Endothelial cell of umbilical vein (primary cell): Measurements from ENCODE around the gene RPS18. TPM values are rescaled to one million over a fixed set of nuclear protein-coding genes. Genes with fewer than 3 reads are reported as not detected.

Experiments used
- BruUV-seq: library from RNA; stranded (reverse); fragments of 400-500 nt; replicated peaks from 2 replicates; lab custom pipeline; 2021; lab: Mats Ljungman, UMichigan
- CTCF ChIA-PET: fragments of 300-600, 350-600 bp; sonication (Branson Sonifier 250); formaldehyde crosslinking; loops from one replicate; lab custom pipeline; 2021; ENCODE audit warnings: antibody characterized with exemption, inconsistent platforms; lab: Charles Lee
- POLR2A ChIA-PET: fragments of 300-600, 350-600 bp; sonication (Branson Sonifier 250); formaldehyde crosslinking; loops from one replicate; lab custom pipeline; 2021; ENCODE audit warnings: antibody characterized with exemption, inconsistent platforms; lab: Charles Lee
- DNase-seq: peaks from one replicate; pipeline ENCODE4 v3.0.0-alpha.2; 2011; ENCODE audit warnings: low read depth, low spot score
- FAIRE-seq: peaks from 2 replicates; lab custom pipeline; 2011; peaks lifted over from hg19 to GRCh38; lab: Jason Lieb, UNC
- H2AFZ ChIP-seq: 2 replicates; pipeline ENCODE4 v1.6.0; 2012; ENCODE audit warnings: low read depth, low read length, control low read depth, inconsistent platforms
- H3K27ac ChIP-seq: 2 replicates; pipeline ENCODE4 v1.5.1; 2011; ENCODE audit warnings: low read depth, mild to moderate bottlenecking, control low read depth, low read length, moderate library complexity; ENCODE audit not compliant: insufficient read depth
- H3K27me3 ChIP-seq, 2 experiments: 2 replicates each; pipeline versions ENCODE4 v1.6.0 to v1.6.1; 2011; ENCODE audit warnings: low read length in 2 of 2, mixed read lengths in 1 of 2; ENCODE audit not compliant: control insufficient read depth in 2 of 2, insufficient read depth in 2 of 2
- H3K36me3 ChIP-seq, 2 experiments: 2 replicates in 1 of 2; 3 replicates in 1 of 2; pipeline ENCODE4 v1.5.1; 2011; ENCODE audit warnings: low read length in 2 of 2, mild to moderate bottlenecking in 1 of 2, moderate library complexity in 1 of 2; ENCODE audit not compliant: control insufficient read depth in 2 of 2, insufficient read depth in 2 of 2; ENCODE audit errors: extremely low read depth in 1 of 2
- H3K4me1 ChIP-seq: 3 replicates; pipeline ENCODE4 v1.5.1; 2011; ENCODE audit warnings: mild to moderate bottlenecking, low read length; ENCODE audit not compliant: control insufficient read depth, insufficient read depth; ENCODE audit errors: extremely low read depth
- H3K4me2 ChIP-seq: 2 replicates; pipeline ENCODE4 v1.6.1; 2011; ENCODE audit warnings: low read length, control low read depth, mixed read lengths; ENCODE audit not compliant: insufficient read depth
- H3K4me3 ChIP-seq, 3 experiments: fragments of 200-600 bp in 1 of 3; sonication (generic), shearing (Covaris generic) in 1 of 3; replicated peaks in 1 of 3; 2 replicates each; pipeline ENCODE4 v1.5.1; 2011 to 2016; ENCODE audit warnings: control low read depth in 3 of 3, low read length in 3 of 3, mild to moderate bottlenecking in 2 of 3, inconsistent platforms in 1 of 3, low read depth in 1 of 3, moderate library complexity in 1 of 3; ENCODE audit not compliant: insufficient read depth in 1 of 3
- H3K79me2 ChIP-seq: 2 replicates; pipeline ENCODE4 v1.6.0; 2012; ENCODE audit warnings: low read length, inconsistent platforms; ENCODE audit not compliant: control insufficient read depth, insufficient read depth
- H3K9ac ChIP-seq: replicated peaks from 2 replicates; pipeline ENCODE3; 2011; ENCODE audit warnings: low read length, control low read depth; ENCODE audit not compliant: insufficient read depth; ENCODE audit errors: extremely low read depth
- H3K9me1 ChIP-seq: replicated peaks from 3 replicates; pipeline ENCODE4 v1.6.0; 2011; ENCODE audit warnings: mild to moderate bottlenecking, low read length; ENCODE audit not compliant: control insufficient read depth, insufficient read depth; ENCODE audit errors: extremely low read depth
- H3K9me3 ChIP-seq: replicated peaks from 2 replicates; pipeline ENCODE4 v1.5.1; 2012; ENCODE audit warnings: low read length, inconsistent platforms; ENCODE audit not compliant: control insufficient read depth, insufficient read depth
- H4K20me1 ChIP-seq: replicated peaks from 2 replicates; pipeline ENCODE3; 2011; ENCODE audit warnings: mild to moderate bottlenecking, low read length; ENCODE audit not compliant: control insufficient read depth, insufficient read depth; ENCODE audit errors: extremely low read depth
- CTCF ChIP-seq, 2 donors: IDR thresholded peaks; 1 replicate in 1 of 2; 2 replicates in 1 of 2; pipeline ENCODE4 v1.5.1; 2011; ENCODE audit warnings: low read length in 2 of 2, mild to moderate bottlenecking in 2 of 2, moderate library complexity in 2 of 2, control low read depth in 1 of 2, inconsistent platforms in 1 of 2, low read depth in 1 of 2; ENCODE audit not compliant: insufficient read depth in 1 of 2; ENCODE audit errors: extremely low read depth in 1 of 2
- EZH2 ChIP-seq: IDR thresholded peaks from 2 replicates; pipeline ENCODE4 v1.6.1; 2012; ENCODE audit warnings: borderline replicate concordance, low read depth, mild to moderate bottlenecking, moderate library complexity, low read length, inconsistent platforms; ENCODE audit not compliant: severe bottlenecking
- FOS ChIP-seq: IDR thresholded peaks from 2 replicates; pipeline ENCODE4 v1.6.1; 2011; ENCODE audit warnings: mild to moderate bottlenecking, low read length, moderate library complexity, borderline replicate concordance; ENCODE audit not compliant: insufficient read depth
- GATA2 ChIP-seq: IDR thresholded peaks from 2 replicates; pipeline ENCODE4 v1.7.0; 2011; ENCODE audit warnings: low read depth, mild to moderate bottlenecking, moderate library complexity, mixed read lengths, low read length; ENCODE audit not compliant: insufficient read length, insufficient read depth
- JUN ChIP-seq: IDR thresholded peaks from 2 replicates; pipeline ENCODE4 v1.6.1; 2011; ENCODE audit warnings: borderline replicate concordance, low read depth; ENCODE audit not compliant: insufficient read length, insufficient read depth
- MAX ChIP-seq: IDR thresholded peaks from 2 replicates; pipeline ENCODE4 v1.6.1; 2011; ENCODE audit not compliant: insufficient read depth, insufficient read length
- MYC ChIP-seq: IDR thresholded peaks from one replicate; pipeline ENCODE4 v1.6.1; 2011; ENCODE audit warnings: mild to moderate bottlenecking, low read depth, low read length
- POLR2A ChIP-seq: IDR thresholded peaks from 2 replicates; pipeline ENCODE4 v1.6.1; 2012; ENCODE audit warnings: low read depth, mild to moderate bottlenecking, control low read depth, low read length
- POLR2AphosphoS5 ChIP-seq: IDR thresholded peaks from 2 replicates; pipeline ENCODE4 v1.6.1; 2012; ENCODE audit warnings: low read depth, mild to moderate bottlenecking, control low read depth, low read length, moderate library complexity; ENCODE audit not compliant: insufficient read depth
- dilution Hi-C: fragments of 300-500 bp; cut with MboI; formaldehyde crosslinking; loops from one replicate; pipeline ENCODE4 v1.15.0; 2019; ENCODE audit warnings: low sequenced_read_pairs; ENCODE audit not compliant: extremely low pct_ligation_motif_present
- intact Hi-C: fragments of 100-400 bp; cut with micrococcal nuclease; formaldehyde crosslinking; loops from one replicate; pipeline ENCODE4 v1.10.0; 2022
- polyA plus RNA-seq, 4 experiments: library from polyadenylated mRNA; depleted of rRNA in 3 of 4; stranded (reverse) in 3 of 4; unstranded in 1 of 4; fragments of >200 nt; gene quantifications; 2 replicates each; pipeline versions ENCODE4 v1.2.1 to v1.2.3, GENCODE V29; 2011 to 2012; ENCODE audit warnings: missing spikeins in 1 of 4
- total RNA-seq: library from RNA; stranded (reverse); gene quantifications from 2 replicates; pipeline ENCODE4 v1.2.3, GENCODE V29; 2021

RPS18 gene
- total and polyA plus RNA-seq, 2 donors (not counting 3 experiments of a cell fraction or from before 2014, with no cell fraction given): 2,336 to 5,541 TPM

- no peaks in the 10 kb centered on the region for H3K27me3 ChIP-seq
- TF ChIP-seq MYC (no peak), POLR2AphosphoS5 (no peak), GATA2 (no peak), FOS (no peak)
- dilution Hi-C loops: no loop called here
- no peaks in the 10 kb centered on the region for H3K9me1 ChIP-seq
- no peaks in the 10 kb centered on the region for H4K20me1 ChIP-seq
- POLR2A ChIA-PET: interaction anchor here (0.9 to 1.4 kb wide), 4 partner anchors 18 to 469 kb away, joined by 3 to 10 read pairs (median 6); partner anchors contain the start of genes RGL2, RPS18 and VPS52
- no peak overlapping the region for H3K27ac ChIP-seq
- peaks cover 40% of the 10 kb centered on the region for H3K79me2 ChIP-seq
- H3K4me3 ChIP-seq: peak overlapping the region in 2 of 3 experiments; percentile 29 to 60
- H3K36me3 ChIP-seq: peaks cover 5 to 22% of the 10 kb centered on the region in 2 experiments
- H3K4me1 ChIP-seq: peaks cover 54% of the 10 kb centered on the region
- H3K9me3 ChIP-seq: no peaks in the 10 kb centered on the region
- DNase-seq (no peak), FAIRE-seq (no peak)
- BruUV-seq: no TSS peak
- H2AFZ ChIP-seq: no peak overlapping the region
- peak overlapping the region; percentile 45 for H3K4me2 ChIP-seq
- intact Hi-C loops: loop anchor here (10.0 kb wide), 1 partner anchor 258 kb away; no protein-coding TSS in a partner anchor
- CTCF ChIA-PET: interaction anchor here (1.1 to 1.8 kb wide), 3 partner anchors 8 to 39 kb away, joined by 3 to 17 read pairs (median 4); partner anchors contain the start of genes B3GALT4 and RGL2
- no peak overlapping the region for H3K9ac ChIP-seq
Measured at GRCh38 chr6:33316603-33317418, 44.9 kb downstream of the RPS18 start.

DNA sequence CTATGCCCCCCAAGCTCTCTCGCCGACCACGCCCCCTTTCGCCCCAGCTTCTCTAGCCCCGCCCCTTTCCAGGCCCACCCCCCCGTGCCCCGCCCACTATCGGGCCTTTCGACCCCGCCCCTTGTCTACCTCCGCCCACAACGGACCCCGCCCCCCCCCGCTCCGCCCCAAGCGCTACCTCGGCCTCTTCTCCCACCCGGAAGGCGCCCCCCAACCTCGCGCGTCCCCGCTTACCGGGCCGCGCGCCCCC lies 45.5 kb downstream of the RPS18 start:
- Histone ChIP-seq H3K4me2 (no peak overlapping the region), H3K9me1 (no peaks in the 10 kb centered on the region), H3K36me3 (peaks cover 5 to 22% of the 10 kb centered on the region in 2 experiments), H3K9ac (no peak overlapping the region), H2AFZ (no peak overlapping the region), H3K27ac (no peak overlapping the region), H3K27me3 (no peaks in the 10 kb centered on the region), H3K9me3 (no peaks in the 10 kb centered on the region), H3K79me2 (peaks cover 41% of the 10 kb centered on the region), H4K20me1 (no peaks in the 10 kb centered on the region), H3K4me1 (peaks cover 57% of the 10 kb centered on the region), H3K4me3 (peak overlapping the region in 1 of 3 experiments; percentile 60)
- intact Hi-C loops (loop anchor here (10.0 kb wide), 1 partner anchor 257 kb away; no protein-coding TSS in a partner anchor), dilution Hi-C loops (no loop called here)
- POLR2A ChIA-PET: interaction anchor here (0.6 to 1.4 kb wide), 9 partner anchors 11 to 470 kb away, joined by 3 to 10 read pairs (median 4); partner anchors contain the start of genes RGL2, RPS18 and VPS52
- no TSS peak for BruUV-seq
- CTCF ChIA-PET: interaction anchor here (0.8 to 1.8 kb wide), 7 partner anchors 9 to 464 kb away, joined by 3 to 17 read pairs (median 3); partner anchors contain the start of genes B3GALT4, PFDN6, RGL2 and TAP1
- FAIRE-seq (no peak), DNase-seq (peak; percentile 25)
- TF ChIP-seq EZH2 (no peak), MAX (no peak), FOS (no peak), JUN (no peak), MYC (no peak), CTCF (IDR thresholded peaks at IDR 0.05; ENCODE audit: extremely low read depth in 1 of 2, insufficient read depth in 1 of 2, low read depth in 1 of 2, low read length in 2 of 2) (no peak), POLR2A (no peak)
